PFSK-1 (cell line): ENCODE results near the gene AIFM3.

Experiments used
- FOXP2 ChIP-seq: optimal IDR thresholded peaks from 2 replicates; pipeline ENCODE3; 2011; ENCODE audit warnings: borderline replicate concordance, control low read depth, inconsistent platforms; ENCODE audit not compliant: insufficient read depth; ENCODE audit errors: extremely low read length, extremely low read depth
- POLR2AphosphoS5 ChIP-seq: IDR thresholded peaks from 2 replicates; pipeline ENCODE4 v1.6.1; 2012; ENCODE audit warnings: low read depth, mild to moderate bottlenecking, control low read depth, low read length, moderate library complexity
- SIN3A ChIP-seq: IDR thresholded peaks from 2 replicates; pipeline ENCODE4 v1.6.1; 2012; ENCODE audit warnings: mild to moderate bottlenecking, low read length, moderate library complexity, borderline replicate concordance; ENCODE audit not compliant: insufficient read depth
- TAF1 ChIP-seq: IDR thresholded peaks from 2 replicates; pipeline ENCODE4 v1.6.1; 2012; ENCODE audit warnings: low read length, control low read depth, borderline replicate concordance; ENCODE audit not compliant: insufficient read depth
- TF ChIP-seq, protein P1 (sequence below), 2 experiments: IDR thresholded peaks; 2 replicates each; pipeline versions ENCODE4 v1.6.1 to v1.8.0; 2011 to 2012; ENCODE audit warnings: low read depth in 2 of 2, low read length in 2 of 2, control low read depth in 1 of 2, inconsistent platforms in 1 of 2, mild to moderate bottlenecking in 1 of 2, moderate library complexity in 1 of 2; ENCODE audit not compliant: insufficient read depth in 1 of 2

The AIFM3 gene

DNA sequence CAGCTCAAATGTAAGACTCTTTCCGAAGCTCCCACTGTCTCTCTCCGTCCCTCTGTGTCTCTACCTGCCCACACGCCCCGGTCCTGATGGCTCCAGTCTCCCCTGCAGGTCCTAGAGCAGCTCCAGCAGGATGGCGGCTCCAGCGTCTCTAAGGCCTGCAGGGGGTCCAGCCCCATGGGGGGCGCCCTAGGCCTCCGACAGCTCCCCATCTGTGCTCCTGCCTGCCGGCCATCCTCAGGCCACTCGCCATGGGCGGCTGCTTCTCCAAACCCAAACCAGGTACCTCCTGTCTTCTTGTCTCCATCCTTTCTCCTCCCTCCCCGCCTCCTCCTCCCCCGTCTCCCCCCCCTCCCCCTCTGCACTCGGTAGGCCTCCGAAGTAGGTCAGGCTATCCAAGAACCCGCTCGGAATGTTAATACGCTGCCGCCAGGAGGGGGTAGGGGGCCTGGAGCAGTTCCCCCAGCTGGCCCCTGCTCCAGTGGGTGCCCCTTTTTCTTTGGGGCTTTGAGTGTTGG is 699 bp downstream of the AIFM3 start:
- TF ChIP-seq, protein P1, sequence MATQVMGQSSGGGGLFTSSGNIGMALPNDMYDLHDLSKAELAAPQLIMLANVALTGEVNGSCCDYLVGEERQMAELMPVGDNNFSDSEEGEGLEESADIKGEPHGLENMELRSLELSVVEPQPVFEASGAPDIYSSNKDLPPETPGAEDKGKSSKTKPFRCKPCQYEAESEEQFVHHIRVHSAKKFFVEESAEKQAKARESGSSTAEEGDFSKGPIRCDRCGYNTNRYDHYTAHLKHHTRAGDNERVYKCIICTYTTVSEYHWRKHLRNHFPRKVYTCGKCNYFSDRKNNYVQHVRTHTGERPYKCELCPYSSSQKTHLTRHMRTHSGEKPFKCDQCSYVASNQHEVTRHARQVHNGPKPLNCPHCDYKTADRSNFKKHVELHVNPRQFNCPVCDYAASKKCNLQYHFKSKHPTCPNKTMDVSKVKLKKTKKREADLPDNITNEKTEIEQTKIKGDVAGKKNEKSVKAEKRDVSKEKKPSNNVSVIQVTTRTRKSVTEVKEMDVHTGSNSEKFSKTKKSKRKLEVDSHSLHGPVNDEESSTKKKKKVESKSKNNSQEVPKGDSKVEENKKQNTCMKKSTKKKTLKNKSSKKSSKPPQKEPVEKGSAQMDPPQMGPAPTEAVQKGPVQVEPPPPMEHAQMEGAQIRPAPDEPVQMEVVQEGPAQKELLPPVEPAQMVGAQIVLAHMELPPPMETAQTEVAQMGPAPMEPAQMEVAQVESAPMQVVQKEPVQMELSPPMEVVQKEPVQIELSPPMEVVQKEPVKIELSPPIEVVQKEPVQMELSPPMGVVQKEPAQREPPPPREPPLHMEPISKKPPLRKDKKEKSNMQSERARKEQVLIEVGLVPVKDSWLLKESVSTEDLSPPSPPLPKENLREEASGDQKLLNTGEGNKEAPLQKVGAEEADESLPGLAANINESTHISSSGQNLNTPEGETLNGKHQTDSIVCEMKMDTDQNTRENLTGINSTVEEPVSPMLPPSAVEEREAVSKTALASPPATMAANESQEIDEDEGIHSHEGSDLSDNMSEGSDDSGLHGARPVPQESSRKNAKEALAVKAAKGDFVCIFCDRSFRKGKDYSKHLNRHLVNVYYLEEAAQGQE (IDR thresholded peaks at IDR 0.05; ENCODE audit: insufficient read depth in 1 of 2, low read depth in 2 of 2, low read length in 2 of 2): no peak
- no peak for TF ChIP-seq TAF1
- TF ChIP-seq POLR2AphosphoS5: no peak
- no peak for TF ChIP-seq SIN3A
- no peak for TF ChIP-seq FOXP2

DNA sequence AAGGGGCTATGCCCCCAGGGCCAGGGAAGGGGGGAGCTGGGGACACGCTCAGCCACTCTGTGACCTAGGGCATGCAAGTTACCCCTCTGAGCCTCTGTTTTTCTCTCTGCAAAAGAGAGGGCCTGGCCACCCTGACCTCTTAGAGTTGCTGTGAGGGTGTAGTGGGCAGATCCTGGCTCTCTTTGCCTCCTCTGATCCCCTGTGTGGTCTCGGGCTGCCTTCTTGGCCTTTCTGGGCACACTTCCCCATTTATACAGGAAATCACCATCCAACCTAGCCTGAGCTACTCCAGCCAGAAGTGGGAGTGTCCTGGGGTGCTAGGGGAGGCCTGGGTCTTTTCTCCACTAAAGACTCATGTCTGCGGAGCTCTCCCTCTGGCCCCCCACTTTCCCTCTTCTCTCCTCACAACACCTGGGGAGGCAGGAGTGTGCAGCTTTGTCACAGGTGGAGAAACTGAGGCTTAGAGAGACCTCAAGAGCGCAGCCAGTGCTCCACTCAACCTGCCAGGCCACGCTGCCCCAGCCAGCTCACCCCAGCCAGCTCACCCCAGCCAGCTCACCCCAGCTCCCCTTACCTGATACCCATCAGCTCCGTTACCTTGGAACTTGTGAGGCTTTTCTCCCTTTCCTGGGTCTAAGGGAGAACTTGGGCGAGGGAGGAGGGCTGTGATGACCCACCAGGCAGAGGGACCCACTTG is 1.4 kb downstream of the AIFM3 start:
- TF ChIP-seq POLR2AphosphoS5: no peak
- TF ChIP-seq, protein P1 (IDR thresholded peaks at IDR 0.05; ENCODE audit: insufficient read depth in 1 of 2, low read depth in 2 of 2, low read length in 2 of 2): no peak
- no peak for TF ChIP-seq TAF1
- TF ChIP-seq FOXP2: no peak

DNA sequence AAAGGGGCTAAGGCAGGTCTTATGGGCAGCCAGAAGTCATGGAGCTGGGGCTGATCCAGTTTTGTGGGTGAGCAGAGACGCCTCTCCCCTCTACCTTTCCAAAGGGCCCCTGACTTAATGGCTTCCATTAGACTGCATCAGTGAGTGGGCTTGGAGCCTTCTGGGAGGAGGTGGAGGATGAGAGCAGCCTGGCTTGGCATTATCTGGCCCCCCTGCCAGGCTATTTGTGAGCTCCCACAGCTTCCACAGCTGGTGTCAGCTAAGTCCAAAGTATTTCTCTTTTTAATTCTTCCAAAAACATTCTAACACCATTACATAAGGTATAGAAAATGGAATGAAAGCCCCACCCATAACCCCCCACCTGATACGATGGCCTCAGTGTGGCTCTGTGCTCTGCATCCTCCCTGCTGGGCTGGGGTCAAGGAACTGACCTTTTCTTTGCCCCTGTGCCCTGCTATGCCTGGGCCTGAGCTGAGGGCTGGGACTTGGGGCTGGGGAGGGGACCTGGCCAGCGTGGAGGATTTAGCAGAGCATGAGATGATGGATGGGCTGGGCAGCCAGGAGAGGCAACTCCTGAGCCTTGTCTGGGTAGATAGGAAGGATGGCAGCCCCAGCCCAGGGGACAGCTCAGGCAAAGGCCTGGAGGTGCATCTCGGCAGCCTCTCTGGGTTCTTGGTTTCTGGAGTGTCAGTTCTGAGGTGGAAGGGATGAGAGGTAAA is 4.0 kb downstream of the AIFM3 start:
- TF ChIP-seq, protein P1 (IDR thresholded peaks at IDR 0.05; ENCODE audit: insufficient read depth in 1 of 2, low read depth in 2 of 2, low read length in 2 of 2): no peak
- no peak for TF ChIP-seq POLR2AphosphoS5
- no peak for TF ChIP-seq FOXP2
- no peak for TF ChIP-seq TAF1
- TF ChIP-seq SIN3A: no peak

DNA sequence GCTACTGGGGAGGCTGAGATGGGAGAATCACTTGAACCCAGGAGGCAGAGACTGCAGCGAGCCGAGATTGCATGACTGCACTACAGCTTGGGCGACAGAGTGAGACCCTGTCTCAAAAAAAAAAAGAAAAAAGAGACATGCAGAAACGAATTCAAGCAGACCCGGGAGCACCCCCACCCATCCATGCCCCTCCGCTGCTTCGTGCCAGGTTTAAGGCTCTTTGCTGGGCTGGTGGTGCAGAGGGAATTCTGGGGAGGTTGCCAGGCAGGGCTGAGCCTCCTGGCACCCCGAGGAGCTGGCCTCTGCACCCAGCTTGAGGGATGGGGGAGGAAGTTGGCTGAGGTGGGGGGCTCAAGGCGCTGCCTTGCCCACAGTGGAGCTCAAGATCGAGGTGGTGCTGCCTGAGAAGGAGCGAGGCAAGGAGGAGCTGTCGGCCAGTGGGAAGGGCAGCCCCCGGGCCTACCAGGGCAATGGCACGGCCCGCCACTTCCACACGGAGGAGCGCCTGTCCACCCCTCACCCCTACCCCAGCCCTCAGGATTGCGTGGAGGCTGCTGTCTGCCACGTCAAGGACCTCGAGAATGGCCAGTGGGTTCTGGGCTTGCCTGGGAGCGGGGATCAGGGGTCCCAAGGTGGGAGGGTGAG is 6.0 kb downstream of the AIFM3 start:
- TF ChIP-seq FOXP2 (no peak), TAF1 (no peak), POLR2AphosphoS5 (no peak), SIN3A (no peak)
- TF ChIP-seq, protein P1 (IDR thresholded peaks at IDR 0.05; ENCODE audit: insufficient read depth in 1 of 2, low read depth in 2 of 2, low read length in 2 of 2): no peak
